ENCODE measurements around the gene COL4A2. TPM values are rescaled to one million over a fixed set of nuclear protein-coding genes. Genes with fewer than 3 reads are reported as not detected.
A peak's percentile ranks its signal among the peaks of the same experiment; 100 is the strongest.

COL4A2 gene
- total RNA-seq, 1 experiment from 2014 or later: 1.6 TPM

GRCh38 chr13:110317496-110318195 is 10.6 kb downstream of the COL4A2 start (continued):
- TF ChIP-seq REST (IDR thresholded peaks at IDR 0.05; ENCODE audit: low read depth) (no peak), MAX (IDR thresholded peaks at IDR 0.05) (no peak)

GRCh38 chr13:110318920-110319319 is 11.8 kb downstream of the COL4A2 start:
- Histone ChIP-seq H3K9me2 (ENCODE audit: insufficient read depth) (no peaks in the 10 kb centered on the region), H3K79me2 (ENCODE audit: insufficient read depth, low read length) (no peaks in the 10 kb centered on the region), H3K27me3 (ENCODE audit: insufficient read depth, low read length) (no peaks in the 10 kb centered on the region; the same call in 1 of the 2 replicates), H3K27ac (ENCODE audit: low read depth, low read length) (no peak overlapping the region; the same call in 1 of the 2 replicates), H3K4me2 (ENCODE audit: low read length) (peak overlapping the region; percentile 65; the same call in 1 of the 2 replicates), H3K9me3 (ENCODE audit: control insufficient read depth in 1 of 2, insufficient read depth in 1 of 2, low read depth in 1 of 2, low read length in 2 of 2) (no peaks in the 10 kb centered on the region), H3K36me3 (ENCODE audit: control insufficient read depth in 1 of 2, insufficient read depth in 2 of 2, low read length in 2 of 2) (no peaks in the 10 kb centered on the region), H3K9ac (ENCODE audit: low read length) (no peak overlapping the region), H2AFZ (ENCODE audit: low read depth, low read length, poor library complexity, severe bottlenecking) (no peak overlapping the region), H4K20me1 (ENCODE audit: insufficient read depth) (no peaks in the 10 kb centered on the region), H3K4me1 (ENCODE audit: control insufficient read depth in 1 of 2, insufficient read depth in 2 of 2, low read length in 2 of 2) (peaks cover 22% of the 10 kb centered on the region in 2 experiments), H3K4me3 (replicated peaks in 1 of 2; ENCODE audit: low read depth in 1 of 2, low read length in 2 of 2) (no peak overlapping the region)
- TF ChIP-seq REST (IDR thresholded peaks at IDR 0.05; ENCODE audit: low read depth) (no peak), POLR2A (IDR thresholded peaks at IDR 0.05; ENCODE audit: borderline replicate concordance, extremely low read depth, insufficient read depth, insufficient read length) (no peak), ATF3 (IDR thresholded peaks at IDR 0.05) (no peak), EZH2 (IDR thresholded peaks at IDR 0.05) (no peak), SRF (IDR thresholded peaks at IDR 0.05; ENCODE audit: low read depth) (no peak), CTCF (IDR thresholded peaks at IDR 0.05 in 2 of 3, conservative IDR thresholded peaks at IDR 0.05 in 1 of 3; ENCODE audit: borderline replicate concordance in 1 of 3, insufficient read depth in 1 of 3, low read depth in 2 of 3, low read length in 2 of 3) (no peak), JUND (IDR thresholded peaks at IDR 0.05) (no peak)
- POLR2A ChIA-PET: no interaction called here
- CTCF ChIA-PET: no interaction called here
- no peak for ATAC-seq
- no peak for DNase-seq (ENCODE audit: low read depth, low spot score)
- RAD21 ChIA-PET (ENCODE audit: low non-redundant PET in 1 of 2, low total read pairs in 2 of 2, uncharacterized antibody in 2 of 2, unreplicated experiment in 2 of 2): no interaction called here
- intact Hi-C loops (cut with micrococcal nuclease): no loop called here
- no TSS peak for BruUV-seq (replicated peaks)
